Vagina (tissue), 1 donor: ENCODE data around the gene NFXL1. TPM values are rescaled to one million over a fixed set of nuclear protein-coding genes. Genes with fewer than 3 reads are reported as not detected.

Experiments used
- total RNA-seq: library from RNA; depleted of rRNA; stranded (reverse); fragments of >200 nt; gene quantifications from one replicate; pipeline ENCODE4 v1.2.3, GENCODE V29; 2016

The NFXL1 gene
- total RNA-seq, 1 donor from 2014 or later: 36.6 TPM

Other genes starting within 250 kb of the NFXL1 start
- gene CORIN, start 76.5 kb downstream of the NFXL1 start, total RNA-seq: 5.4 TPM
- gene CNGA1, start 102.1 kb upstream of the NFXL1 start, total RNA-seq: 2.0 TPM
- 8.1 TPM for gene NIPAL1, start 102.2 kb upstream of the NFXL1 start, total RNA-seq
- 8.1 TPM for gene TXK, start 219.7 kb upstream of the NFXL1 start, total RNA-seq